GM23338 (cell line): Measurements from ENCODE around the gene CHRD. TPM values are rescaled to one million over a fixed set of nuclear protein-coding genes. Genes with fewer than 3 reads are reported as not detected.

Experiments
- ATAC-seq: fragments of 200-7000 bp; cut with Tn5 transposase; 3 replicates; pipeline ENCODE4 v1.9.1; 2020
- DNase-seq: peaks from one replicate; pipeline ENCODE4 v3.0.0-alpha.2; 2015; ENCODE audit warnings: low spot score
- H2AFZ ChIP-seq: fragments of 200-600 bp; sonication (generic); 2 replicates; pipeline ENCODE4 v1.8.0; 2016; ENCODE audit warnings: antibody characterized with exemption, mild to moderate bottlenecking, moderate library complexity
- H3F3A ChIP-seq: fragments of 200-600 bp; sonication (generic); replicated peaks from 2 replicates; pipeline ENCODE4 v1.8.0; 2017; ENCODE audit warnings: antibody characterized with exemption, mixed run types, low read depth
- H3K27ac ChIP-seq: fragments of 200-600 bp; sonication (generic); 2 replicates; pipeline ENCODE4 v1.6.1; 2016; ENCODE audit warnings: low read depth
- H3K27me3 ChIP-seq: fragments of 200-600 bp; sonication (generic); 2 replicates; pipeline ENCODE4 v1.8.0; 2016; ENCODE audit warnings: mild to moderate bottlenecking, mixed run types, moderate library complexity; ENCODE audit not compliant: insufficient read depth
- H3K36me3 ChIP-seq: fragments of 200-600 bp; sonication (generic); 2 replicates; pipeline ENCODE4 v1.8.0; 2016; ENCODE audit warnings: mild to moderate bottlenecking; ENCODE audit not compliant: insufficient read depth
- H3K4me1 ChIP-seq: fragments of 200-600 bp; sonication (generic); 2 replicates; pipeline ENCODE4 v1.8.0; 2016; ENCODE audit warnings: mild to moderate bottlenecking, moderate library complexity; ENCODE audit not compliant: insufficient read depth
- H3K4me2 ChIP-seq: fragments of 200-600 bp; sonication (generic); 2 replicates; pipeline ENCODE4 v1.7.1; 2017; ENCODE audit warnings: mixed run types
- H3K4me3 ChIP-seq: fragments of 200-600 bp; sonication (generic); 2 replicates; pipeline ENCODE4 v1.6.1; 2016; ENCODE audit warnings: mixed run types
- H3K79me2 ChIP-seq: fragments of 200-600 bp; sonication (generic); replicated peaks from 2 replicates; pipeline ENCODE4 v1.8.0; 2017; ENCODE audit warnings: mild to moderate bottlenecking; ENCODE audit not compliant: insufficient read depth
- H3K9me2 ChIP-seq: fragments of 200-600 bp; sonication (generic); 2 replicates; pipeline ENCODE4 v1.8.0; 2017; ENCODE audit not compliant: insufficient read depth
- H4K20me1 ChIP-seq: fragments of 200-600 bp; sonication (generic); replicated peaks from 2 replicates; pipeline ENCODE4 v1.8.0; 2017; ENCODE audit warnings: mild to moderate bottlenecking; ENCODE audit not compliant: insufficient read depth
- H3K27ac Mint-ChIP-seq: 2 replicates; pipeline ENCODE4 v1.8.0; 2020; ENCODE audit warnings: inconsistent platforms, mild to moderate bottlenecking, moderate library complexity, mixed read lengths
- H3K27me3 Mint-ChIP-seq: 3 replicates; pipeline ENCODE4 v1.8.0; 2022; ENCODE audit warnings: low read depth, mild to moderate bottlenecking, moderate library complexity, mixed read lengths, inconsistent platforms; ENCODE audit not compliant: insufficient read depth, poor library complexity
- H3K36me3 Mint-ChIP-seq: 3 replicates; pipeline ENCODE4 v1.8.0; 2021; ENCODE audit warnings: low read depth, mild to moderate bottlenecking, inconsistent platforms, moderate library complexity, mixed read lengths
- H3K4me1 Mint-ChIP-seq: 3 replicates; pipeline ENCODE4 v1.8.0; 2020; ENCODE audit warnings: mild to moderate bottlenecking, inconsistent platforms, mixed read lengths
- H3K4me3 Mint-ChIP-seq: 3 replicates; pipeline ENCODE4 v1.8.0; 2021; ENCODE audit warnings: moderate library complexity, mild to moderate bottlenecking, inconsistent platforms, mixed read lengths
- H3K9me3 Mint-ChIP-seq: 3 replicates; pipeline ENCODE4 v1.8.0; 2020; ENCODE audit warnings: moderate library complexity, mild to moderate bottlenecking, inconsistent platforms, mixed read lengths
- ETS1 ChIP-seq: IDR thresholded peaks from 2 replicates; pipeline ENCODE4 v1.6.1; 2016; ENCODE audit warnings: antibody characterized with exemption
- JUNB ChIP-seq: IDR thresholded peaks from one replicate; pipeline ENCODE4 v1.6.1; 2016; ENCODE audit warnings: antibody characterized with exemption; ENCODE audit not compliant: unreplicated experiment
- polyA plus RNA-seq: library from polyadenylated mRNA; unstranded; fragments of >200 nt; fragmentation: Nextera tagmentation; extraction: Ambion mirVana; gene quantifications from 2 replicates; pipeline ENCODE4 v1.2.1, GENCODE V29; 2016
- total RNA-seq: library from RNA; depleted of rRNA; stranded (reverse); fragments of >200 nt; shearing (Covaris generic); gene quantifications from 2 replicates; pipeline ENCODE4 v1.2.3, GENCODE V29; 2014
- TF ChIP-seq, protein P1 (sequence below): fragments of 250-450 bp; sonication (Bioruptor Pico); IDR thresholded peaks from 2 replicates; pipeline ENCODE4 v1.5.0; 2020; ENCODE audit warnings: mild to moderate bottlenecking, moderate library complexity
- TF ChIP-seq, protein P2 (sequence below), 2 experiments: fragments of 200-600 bp in 1 of 2; sonication (generic) in 1 of 2; conservative IDR thresholded peaks; 2 replicates each; pipeline versions ENCODE4 v1.5.1 to v1.6.1; 2016 to 2017; ENCODE audit warnings: antibody characterized with exemption in 2 of 2, low read depth in 2 of 2, mild to moderate bottlenecking in 2 of 2, moderate library complexity in 1 of 2

The CHRD gene
- total and polyA plus RNA-seq, 2 experiments from 2014 or later = 0.34 to 0.66 TPM

DNA sequence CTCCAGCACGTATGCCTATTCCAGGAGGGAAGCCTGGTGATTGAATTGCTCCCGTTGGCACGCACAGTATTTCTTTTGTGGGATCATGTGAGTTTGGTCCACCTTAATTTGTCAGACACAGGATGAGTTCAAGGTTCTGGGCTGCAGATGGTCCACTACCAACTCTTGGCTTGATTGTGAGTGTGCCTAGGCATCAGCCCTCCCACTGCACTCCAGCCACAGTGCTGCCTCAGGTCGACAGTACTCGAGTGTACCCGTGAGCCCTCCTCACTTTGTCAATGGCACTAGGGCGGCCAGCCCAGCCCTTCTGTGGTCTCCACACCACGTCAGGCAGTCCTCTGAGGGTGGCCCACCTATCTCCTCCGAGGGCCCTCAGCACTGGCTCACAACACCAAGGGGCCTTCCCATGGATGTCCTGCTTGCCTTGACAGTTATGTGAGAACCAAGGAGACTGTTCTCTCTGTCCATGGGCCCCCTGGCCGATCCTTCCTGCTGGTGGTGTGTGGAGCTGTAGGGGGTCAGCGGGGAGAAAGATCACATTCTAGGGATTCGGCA is 30.2 kb downstream of the CHRD start:
- no peak overlapping the region for H3K27ac ChIP-seq
- H3K9me3 Mint-ChIP-seq = peaks cover 3% of the 10 kb centered on the region; the same call in 1 of the 3 replicates

More for the DNA sequence above, 30.2 kb downstream of the CHRD start:
- no peaks in the 10 kb centered on the region for H3F3A ChIP-seq
- no peaks in the 10 kb centered on the region for H3K27me3 ChIP-seq
- H3K4me1 ChIP-seq = peaks cover 2% of the 10 kb centered on the region; the same call in 1 of the 2 replicates
- Mint-ChIP-seq H3K27ac (no peak overlapping the region), H3K27me3 (peaks cover 13% of the 10 kb centered on the region), H3K36me3 (no peaks in the 10 kb centered on the region), H3K4me3 (no peak overlapping the region), H3K4me1 (no peaks in the 10 kb centered on the region)
- TF ChIP-seq ETS1 (no peak), JUNB (no peak)
- TF ChIP-seq, protein P1, sequence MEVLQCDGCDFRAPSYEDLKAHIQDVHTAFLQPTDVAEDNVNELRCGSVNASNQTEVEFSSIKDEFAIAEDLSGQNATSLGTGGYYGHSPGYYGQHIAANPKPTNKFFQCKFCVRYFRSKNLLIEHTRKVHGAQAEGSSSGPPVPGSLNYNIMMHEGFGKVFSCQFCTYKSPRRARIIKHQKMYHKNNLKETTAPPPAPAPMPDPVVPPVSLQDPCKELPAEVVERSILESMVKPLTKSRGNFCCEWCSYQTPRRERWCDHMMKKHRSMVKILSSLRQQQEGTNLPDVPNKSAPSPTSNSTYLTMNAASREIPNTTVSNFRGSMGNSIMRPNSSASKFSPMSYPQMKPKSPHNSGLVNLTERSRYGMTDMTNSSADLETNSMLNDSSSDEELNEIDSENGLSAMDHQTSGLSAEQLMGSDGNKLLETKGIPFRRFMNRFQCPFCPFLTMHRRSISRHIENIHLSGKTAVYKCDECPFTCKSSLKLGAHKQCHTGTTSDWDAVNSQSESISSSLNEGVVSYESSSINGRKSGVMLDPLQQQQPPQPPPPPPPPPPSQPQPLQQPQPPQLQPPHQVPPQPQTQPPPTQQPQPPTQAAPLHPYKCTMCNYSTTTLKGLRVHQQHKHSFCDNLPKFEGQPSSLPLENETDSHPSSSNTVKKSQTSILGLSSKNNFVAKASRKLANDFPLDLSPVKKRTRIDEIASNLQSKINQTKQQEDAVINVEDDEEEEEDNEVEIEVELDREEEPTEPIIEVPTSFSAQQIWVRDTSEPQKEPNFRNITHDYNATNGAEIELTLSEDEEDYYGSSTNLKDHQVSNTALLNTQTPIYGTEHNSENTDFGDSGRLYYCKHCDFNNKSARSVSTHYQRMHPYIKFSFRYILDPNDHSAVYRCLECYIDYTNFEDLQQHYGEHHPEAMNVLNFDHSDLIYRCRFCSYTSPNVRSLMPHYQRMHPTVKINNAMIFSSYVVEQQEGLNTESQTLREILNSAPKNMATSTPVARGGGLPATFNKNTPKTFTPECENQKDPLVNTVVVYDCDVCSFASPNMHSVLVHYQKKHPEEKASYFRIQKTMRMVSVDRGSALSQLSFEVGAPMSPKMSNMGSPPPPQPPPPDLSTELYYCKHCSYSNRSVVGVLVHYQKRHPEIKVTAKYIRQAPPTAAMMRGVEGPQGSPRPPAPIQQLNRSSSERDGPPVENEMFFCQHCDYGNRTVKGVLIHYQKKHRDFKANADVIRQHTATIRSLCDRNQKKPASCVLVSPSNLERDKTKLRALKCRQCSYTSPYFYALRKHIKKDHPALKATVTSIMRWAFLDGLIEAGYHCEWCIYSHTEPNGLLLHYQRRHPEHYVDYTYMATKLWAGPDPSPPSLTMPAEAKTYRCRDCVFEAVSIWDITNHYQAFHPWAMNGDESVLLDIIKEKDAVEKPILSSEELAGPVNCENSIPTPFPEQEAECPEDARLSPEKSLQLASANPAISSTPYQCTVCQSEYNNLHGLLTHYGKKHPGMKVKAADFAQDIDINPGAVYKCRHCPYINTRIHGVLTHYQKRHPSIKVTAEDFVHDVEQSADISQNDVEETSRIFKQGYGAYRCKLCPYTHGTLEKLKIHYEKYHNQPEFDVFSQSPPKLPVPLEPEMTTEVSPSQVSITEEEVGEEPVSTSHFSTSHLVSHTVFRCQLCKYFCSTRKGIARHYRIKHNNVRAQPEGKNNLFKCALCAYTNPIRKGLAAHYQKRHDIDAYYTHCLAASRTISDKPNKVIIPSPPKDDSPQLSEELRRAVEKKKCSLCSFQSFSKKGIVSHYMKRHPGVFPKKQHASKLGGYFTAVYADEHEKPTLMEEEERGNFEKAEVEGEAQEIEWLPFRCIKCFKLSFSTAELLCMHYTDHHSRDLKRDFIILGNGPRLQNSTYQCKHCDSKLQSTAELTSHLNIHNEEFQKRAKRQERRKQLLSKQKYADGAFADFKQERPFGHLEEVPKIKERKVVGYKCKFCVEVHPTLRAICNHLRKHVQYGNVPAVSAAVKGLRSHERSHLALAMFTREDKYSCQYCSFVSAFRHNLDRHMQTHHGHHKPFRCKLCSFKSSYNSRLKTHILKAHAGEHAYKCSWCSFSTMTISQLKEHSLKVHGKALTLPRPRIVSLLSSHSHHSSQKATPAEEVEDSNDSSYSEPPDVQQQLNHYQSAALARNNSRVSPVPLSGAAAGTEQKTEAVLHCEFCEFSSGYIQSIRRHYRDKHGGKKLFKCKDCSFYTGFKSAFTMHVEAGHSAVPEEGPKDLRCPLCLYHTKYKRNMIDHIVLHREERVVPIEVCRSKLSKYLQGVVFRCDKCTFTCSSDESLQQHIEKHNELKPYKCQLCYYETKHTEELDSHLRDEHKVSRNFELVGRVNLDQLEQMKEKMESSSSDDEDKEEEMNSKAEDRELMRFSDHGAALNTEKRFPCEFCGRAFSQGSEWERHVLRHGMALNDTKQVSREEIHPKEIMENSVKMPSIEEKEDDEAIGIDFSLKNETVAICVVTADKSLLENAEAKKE (CRISPR knock-in tag) = no peak
- TF ChIP-seq, protein P2, sequence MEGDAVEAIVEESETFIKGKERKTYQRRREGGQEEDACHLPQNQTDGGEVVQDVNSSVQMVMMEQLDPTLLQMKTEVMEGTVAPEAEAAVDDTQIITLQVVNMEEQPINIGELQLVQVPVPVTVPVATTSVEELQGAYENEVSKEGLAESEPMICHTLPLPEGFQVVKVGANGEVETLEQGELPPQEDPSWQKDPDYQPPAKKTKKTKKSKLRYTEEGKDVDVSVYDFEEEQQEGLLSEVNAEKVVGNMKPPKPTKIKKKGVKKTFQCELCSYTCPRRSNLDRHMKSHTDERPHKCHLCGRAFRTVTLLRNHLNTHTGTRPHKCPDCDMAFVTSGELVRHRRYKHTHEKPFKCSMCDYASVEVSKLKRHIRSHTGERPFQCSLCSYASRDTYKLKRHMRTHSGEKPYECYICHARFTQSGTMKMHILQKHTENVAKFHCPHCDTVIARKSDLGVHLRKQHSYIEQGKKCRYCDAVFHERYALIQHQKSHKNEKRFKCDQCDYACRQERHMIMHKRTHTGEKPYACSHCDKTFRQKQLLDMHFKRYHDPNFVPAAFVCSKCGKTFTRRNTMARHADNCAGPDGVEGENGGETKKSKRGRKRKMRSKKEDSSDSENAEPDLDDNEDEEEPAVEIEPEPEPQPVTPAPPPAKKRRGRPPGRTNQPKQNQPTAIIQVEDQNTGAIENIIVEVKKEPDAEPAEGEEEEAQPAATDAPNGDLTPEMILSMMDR (conservative IDR thresholded peaks at IDR 0.05; ENCODE audit: low read depth in 2 of 2) = no peak
- no peak for ATAC-seq
- no peak overlapping the region for H3K4me3 ChIP-seq
- no peak for DNase-seq
- H3K79me2 ChIP-seq = no peaks in the 10 kb centered on the region
- H3K4me2 ChIP-seq = no peak overlapping the region
- H4K20me1 ChIP-seq = no peaks in the 10 kb centered on the region
- H3K36me3 ChIP-seq = no peaks in the 10 kb centered on the region
- no peak overlapping the region for H2AFZ ChIP-seq
- H3K9me2 ChIP-seq = no peaks in the 10 kb centered on the region
